GM19351 (cell line): ENCODE data around the gene NTNG1.
"Not testable (repeated sequence)": the region's sequence is repeated elsewhere in the genome, so short reads cannot be mapped to it uniquely, and the experiment has no call there.

ENCODE experiments used
- ATAC-seq: cut with Tn5 transposase; IDR thresholded peaks from one replicate; pipeline ENCODE4 v1.9.1; 2021; ENCODE audit warnings: mild to moderate bottlenecking, moderate library complexity; ENCODE audit not compliant: unreplicated experiment

Gene NTNG1

GRCh38 chr1:107142140-107142542, 1.3 kb downstream of the NTNG1 start:
- ATAC-seq: no peak

- ATAC-seq: no peak
Observed at GRCh38 chr1:107142666-107143065, 1.8 kb downstream of the NTNG1 start.

GRCh38 chr1:107145637-107146036, 4.8 kb downstream of the NTNG1 start:
- no peak for ATAC-seq

GRCh38 chr1:107147843-107148242, 7.0 kb downstream of the NTNG1 start:
- no peak for ATAC-seq

- no peak for ATAC-seq
Observed at GRCh38 chr1:107149946-107150345, 9.1 kb downstream of the NTNG1 start.

- ATAC-seq: no peak
Observed at GRCh38 chr1:107151295-107151694, 10.5 kb downstream of the NTNG1 start.

- no peak for ATAC-seq
Observed at GRCh38 chr1:107152395-107152794, 11.6 kb downstream of the NTNG1 start.

- peak; percentile 68 for ATAC-seq
Observed at GRCh38 chr1:107153014-107153413, 12.2 kb downstream of the NTNG1 start.

- no peak for ATAC-seq
Observed at GRCh38 chr1:107158496-107158895, 17.7 kb downstream of the NTNG1 start.

GRCh38 chr1:107158991-107159390, 18.2 kb downstream of the NTNG1 start:
- ATAC-seq: no peak

- ATAC-seq: no peak
Observed at GRCh38 chr1:107162745-107163144, 21.9 kb downstream of the NTNG1 start.

- not testable (repeated sequence) for ATAC-seq
Observed at GRCh38 chr1:107164901-107165300, 24.1 kb downstream of the NTNG1 start.

- ATAC-seq: no peak
Observed at GRCh38 chr1:107169615-107170014, 28.8 kb downstream of the NTNG1 start.

- no peak for ATAC-seq
Observed at GRCh38 chr1:107171333-107171732, 30.5 kb downstream of the NTNG1 start.

GRCh38 chr1:107172450-107173170, 31.8 kb downstream of the NTNG1 start:
- ATAC-seq: no peak

GRCh38 chr1:107175102-107175909, 34.5 kb downstream of the NTNG1 start:
- ATAC-seq: no peak

- ATAC-seq: no peak
Observed at GRCh38 chr1:107181253-107181969, 40.6 kb downstream of the NTNG1 start.

GRCh38 chr1:107183011-107183410, 42.2 kb downstream of the NTNG1 start:
- ATAC-seq: no peak

- ATAC-seq: no peak
Observed at GRCh38 chr1:107184888-107185287, 44.0 kb downstream of the NTNG1 start.

- no peak for ATAC-seq
Observed at GRCh38 chr1:107187399-107187798, 46.6 kb downstream of the NTNG1 start.

- ATAC-seq: no peak
Observed at GRCh38 chr1:107188160-107188559, 47.3 kb downstream of the NTNG1 start.

GRCh38 chr1:107194380-107194779, 53.5 kb downstream of the NTNG1 start:
- no peak for ATAC-seq
